Measurements from ENCODE around the gene GPR15LG. TPM values are rescaled to one million over a fixed set of nuclear protein-coding genes. Genes with fewer than 3 reads are reported as not detected.
"Not testable (repeated sequence)": the region's sequence is repeated elsewhere in the genome, so short reads cannot be mapped to it uniquely, and the experiment has no call there.

The GPR15LG gene
- not detected in 2 replicates for total RNA-seq (2014; rRNA removed; shearing (Covaris generic))
- not detected in 2 replicates for polyA plus RNA-seq (2015; cell fraction: cytosol; rRNA removed)
- not detected in 2 replicates for polyA plus RNA-seq (2015; cell fraction: nucleus; rRNA removed)

GRCh38 chr10:84173501-84173929, at the start of gene GPR15LG:
Gene GPR15LG, plus strand, starts transcription at chr10:84173801. Its CDS starts 51 bp downstream, at chr10:84173852.
- DNase-seq (ENCODE audit: low read depth, low spot score) = no peak
- in situ Hi-C loops (cut with HindIII; ENCODE audit: low pct_unique_long_range_greater_than_20kb, low sequenced_read_pairs) = no loop called here

- DNase-seq (ENCODE audit: low read depth, low spot score) = peak; percentile 30
- in situ Hi-C loops (cut with HindIII; ENCODE audit: low pct_unique_long_range_greater_than_20kb, low sequenced_read_pairs) = not testable (repeated sequence)
Observed at GRCh38 chr10:84125910-84126784, 47.5 kb upstream of the GPR15LG start.

GRCh38 chr10:84126785-84127167, 46.8 kb upstream of the GPR15LG start:
- no peak for DNase-seq (ENCODE audit: low read depth, low spot score)
- in situ Hi-C loops (cut with HindIII; ENCODE audit: low pct_unique_long_range_greater_than_20kb, low sequenced_read_pairs) = no loop called here

- in situ Hi-C loops (cut with HindIII; ENCODE audit: low pct_unique_long_range_greater_than_20kb, low sequenced_read_pairs) = no loop called here
- no peak for DNase-seq (ENCODE audit: low read depth, low spot score)
Observed at GRCh38 chr10:84135836-84136235, 37.8 kb upstream of the GPR15LG start.

- no peak for DNase-seq (ENCODE audit: low read depth, low spot score)
- in situ Hi-C loops (cut with HindIII; ENCODE audit: low pct_unique_long_range_greater_than_20kb, low sequenced_read_pairs) = no loop called here
Observed at GRCh38 chr10:84137811-84138210, 35.8 kb upstream of the GPR15LG start.

- in situ Hi-C loops (cut with HindIII; ENCODE audit: low pct_unique_long_range_greater_than_20kb, low sequenced_read_pairs) = no loop called here
- peak; percentile 32 for DNase-seq (ENCODE audit: low read depth, low spot score)
Observed at GRCh38 chr10:84138478-84139125, 35.0 kb upstream of the GPR15LG start.

- in situ Hi-C loops (cut with HindIII; ENCODE audit: low pct_unique_long_range_greater_than_20kb, low sequenced_read_pairs) = no loop called here
- peak; percentile 97 for DNase-seq (ENCODE audit: low read depth, low spot score)
Observed at GRCh38 chr10:84139126-84140035, 34.2 kb upstream of the GPR15LG start, which contains the start of gene GHITM. Gene GHITM, plus strand, starts transcription at chr10:84139509. Its CDS starts 1,992 bp downstream, at chr10:84141501.

- DNase-seq (ENCODE audit: low read depth, low spot score) = peak; percentile 20
- in situ Hi-C loops (cut with HindIII; ENCODE audit: low pct_unique_long_range_greater_than_20kb, low sequenced_read_pairs) = no loop called here
Observed at GRCh38 chr10:84140036-84140379, 33.6 kb upstream of the GPR15LG start.

GRCh38 chr10:84147347-84147746, 26.3 kb upstream of the GPR15LG start:
- in situ Hi-C loops (cut with HindIII; ENCODE audit: low pct_unique_long_range_greater_than_20kb, low sequenced_read_pairs) = no loop called here
- DNase-seq (ENCODE audit: low read depth, low spot score) = no peak

GRCh38 chr10:84148006-84148597, 25.5 kb upstream of the GPR15LG start:
- in situ Hi-C loops (cut with HindIII; ENCODE audit: low pct_unique_long_range_greater_than_20kb, low sequenced_read_pairs) = not testable (repeated sequence)
- peak; percentile 42 for DNase-seq (ENCODE audit: low read depth, low spot score)

- in situ Hi-C loops (cut with HindIII; ENCODE audit: low pct_unique_long_range_greater_than_20kb, low sequenced_read_pairs) = no loop called here
- no peak for DNase-seq (ENCODE audit: low read depth, low spot score)
Observed at GRCh38 chr10:84149854-84150253, 23.7 kb upstream of the GPR15LG start.

- DNase-seq (ENCODE audit: low read depth, low spot score) = no peak
- in situ Hi-C loops (cut with HindIII; ENCODE audit: low pct_unique_long_range_greater_than_20kb, low sequenced_read_pairs) = no loop called here
Observed at GRCh38 chr10:84152769-84153168, 20.8 kb upstream of the GPR15LG start.

- DNase-seq (ENCODE audit: low read depth, low spot score) = no peak
- in situ Hi-C loops (cut with HindIII; ENCODE audit: low pct_unique_long_range_greater_than_20kb, low sequenced_read_pairs) = no loop called here
Observed at GRCh38 chr10:84155521-84155920, 18.1 kb upstream of the GPR15LG start.

GRCh38 chr10:84156009-84156408, 17.6 kb upstream of the GPR15LG start:
- DNase-seq (ENCODE audit: low read depth, low spot score) = no peak
- in situ Hi-C loops (cut with HindIII; ENCODE audit: low pct_unique_long_range_greater_than_20kb, low sequenced_read_pairs) = no loop called here

- no peak for DNase-seq (ENCODE audit: low read depth, low spot score)
- in situ Hi-C loops (cut with HindIII; ENCODE audit: low pct_unique_long_range_greater_than_20kb, low sequenced_read_pairs) = no loop called here
Observed at GRCh38 chr10:84156768-84157167, 16.8 kb upstream of the GPR15LG start.

- in situ Hi-C loops (cut with HindIII; ENCODE audit: low pct_unique_long_range_greater_than_20kb, low sequenced_read_pairs) = no loop called here
Observed at GRCh38 chr10:84158061-84158460, 15.5 kb upstream of the GPR15LG start.

GRCh38 chr10:84158550-84158949, 15.1 kb upstream of the GPR15LG start:
- DNase-seq (ENCODE audit: low read depth, low spot score) = no peak
- in situ Hi-C loops (cut with HindIII; ENCODE audit: low pct_unique_long_range_greater_than_20kb, low sequenced_read_pairs) = no loop called here

More at GRCh38 chr10:84158061-84158460, 15.5 kb upstream of the GPR15LG start:
- DNase-seq (ENCODE audit: low read depth, low spot score) = peak; percentile 34
